ENCODE data around the gene CACNA1H.

Gene CACNA1H

DNA sequence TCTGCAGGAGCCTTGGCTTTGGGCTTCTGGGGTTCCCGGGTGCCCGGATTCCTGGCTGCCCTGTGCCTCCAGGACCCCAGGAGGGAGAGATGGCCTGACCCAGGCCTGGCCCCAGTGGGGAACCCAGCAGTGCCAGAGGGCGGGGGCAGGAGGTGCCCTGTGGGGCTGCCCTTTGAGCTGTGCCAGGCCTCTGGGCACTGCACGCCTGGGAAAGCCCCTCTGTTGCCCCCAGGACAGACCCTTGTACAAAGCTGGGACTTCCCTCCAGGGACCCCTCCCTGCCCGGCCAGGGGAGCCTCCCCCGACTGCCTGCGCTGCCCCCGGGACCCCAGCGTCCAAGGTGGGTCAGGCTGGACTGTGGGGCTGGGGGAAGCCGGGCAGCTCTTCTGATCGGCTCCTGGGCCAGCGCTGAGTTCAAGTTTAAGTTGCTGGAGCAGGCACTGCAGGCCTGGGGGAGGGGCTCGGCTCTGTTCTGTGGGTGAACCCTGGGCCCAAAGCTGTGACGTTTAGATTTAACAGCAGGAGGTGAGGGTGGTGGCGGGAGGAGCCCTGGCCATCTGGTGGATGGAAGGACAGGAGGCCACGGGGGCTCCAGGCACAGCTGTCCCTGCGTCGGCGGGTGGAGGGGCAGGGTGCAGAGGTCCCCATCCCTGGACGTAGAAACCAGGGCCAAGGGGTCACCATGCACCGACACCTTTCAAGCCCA lies 29.2 kb upstream of the CACNA1H start:
- FAIRE-seq = no peak

DNA sequence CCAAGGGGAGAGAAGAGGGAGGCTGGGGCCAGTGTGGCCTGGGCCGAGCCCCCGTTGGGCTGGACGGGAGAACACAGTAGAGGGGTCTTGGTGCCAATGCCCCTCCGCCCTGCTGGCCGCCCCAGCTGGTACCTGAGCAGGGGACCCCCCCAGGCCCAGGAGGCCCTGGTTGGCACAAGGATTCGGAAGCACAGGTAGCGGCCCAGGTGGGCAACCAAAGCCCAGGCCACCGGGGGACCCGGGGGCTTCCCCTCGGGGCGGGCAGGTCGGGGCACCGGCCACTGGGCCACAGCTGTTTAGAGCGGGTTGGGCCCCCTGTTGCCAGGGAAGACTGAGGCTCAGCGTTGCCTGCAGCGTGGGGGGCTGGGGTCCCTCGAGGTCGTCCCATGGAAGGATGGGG lies 28.6 kb upstream of the CACNA1H start:
- no peak for FAIRE-seq

DNA sequence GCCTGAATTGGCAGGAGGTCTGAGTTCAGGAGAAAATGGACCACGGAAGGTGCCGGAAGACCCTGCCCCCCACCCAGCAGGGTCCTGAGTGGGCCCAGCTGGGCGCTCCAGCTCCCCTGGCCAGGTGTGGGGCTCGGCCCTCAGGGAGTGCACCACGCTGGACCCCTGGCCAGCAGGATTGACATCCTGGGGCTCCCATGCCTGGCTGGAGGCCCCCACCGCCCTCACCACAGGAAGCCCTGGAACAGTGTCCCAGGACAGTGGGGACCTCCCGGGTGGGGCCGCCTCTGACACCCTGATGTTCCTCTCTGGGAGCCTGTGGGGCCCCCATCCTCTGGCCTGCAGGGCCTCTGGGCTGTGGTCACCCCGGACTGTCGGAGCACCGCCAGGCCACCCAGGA lies 28.1 kb upstream of the CACNA1H start:
- FAIRE-seq = no peak

DNA sequence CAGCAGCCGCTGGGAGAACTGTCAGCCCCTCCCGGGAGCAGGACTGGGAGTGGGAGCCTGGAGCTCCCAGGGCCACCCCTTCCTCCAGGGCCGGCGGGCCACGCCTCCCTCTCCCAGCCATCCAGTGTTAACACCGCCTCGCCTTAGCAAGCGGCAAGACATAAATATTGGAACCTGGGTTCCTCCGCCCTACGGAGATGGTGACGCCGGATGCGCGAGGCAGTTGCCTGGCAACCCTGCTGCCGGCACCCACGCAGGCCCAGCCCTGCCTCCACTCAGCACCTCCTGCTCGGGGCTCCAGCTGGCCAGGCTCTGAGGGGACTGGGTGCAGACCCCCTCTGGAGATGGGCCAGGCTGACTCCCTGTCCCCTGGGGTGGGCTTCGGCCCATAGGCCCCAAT lies 27.4 kb upstream of the CACNA1H start:
- no peak for FAIRE-seq

DNA sequence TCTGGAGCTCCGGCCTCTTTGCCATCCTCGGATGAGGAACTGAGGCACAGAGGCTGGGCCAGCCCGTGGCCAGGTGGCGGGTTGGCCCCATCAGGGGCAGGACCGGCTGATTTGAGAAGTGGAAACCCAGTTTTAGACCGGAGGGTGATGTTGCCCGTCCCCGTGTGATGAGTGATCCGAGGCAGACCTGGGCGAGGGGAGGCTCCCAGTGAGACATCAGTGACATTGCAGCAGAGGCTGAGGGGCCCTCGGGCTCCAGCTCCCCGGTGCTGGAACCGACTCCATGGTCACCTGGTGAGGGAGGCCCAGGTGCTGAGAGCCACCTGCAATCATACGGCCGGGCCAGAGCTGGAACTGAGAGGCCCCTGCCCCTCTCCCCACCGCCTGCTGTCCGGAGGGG lies 26.9 kb upstream of the CACNA1H start:
- FAIRE-seq = no peak

DNA sequence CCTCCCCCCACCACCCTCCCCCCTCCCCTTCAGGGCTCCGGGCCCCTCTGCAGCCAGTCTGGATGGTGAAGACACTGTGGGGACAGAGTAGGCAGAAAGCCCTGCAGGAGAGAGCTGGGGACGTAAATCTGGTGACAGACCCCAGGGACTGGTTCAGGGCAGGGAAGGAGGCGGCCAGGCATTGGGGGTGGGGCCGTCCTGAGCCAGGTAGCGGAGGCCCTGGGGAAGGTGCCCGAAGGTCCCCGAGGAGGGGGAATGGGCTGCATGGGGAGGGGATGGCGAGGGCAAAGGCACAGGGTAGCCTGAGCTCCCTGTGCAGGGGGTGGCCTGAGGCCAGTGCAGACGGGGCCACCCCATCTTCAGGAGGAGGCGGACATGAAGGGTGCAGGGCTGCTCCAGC lies 26.3 kb upstream of the CACNA1H start:
- no peak for FAIRE-seq

DNA sequence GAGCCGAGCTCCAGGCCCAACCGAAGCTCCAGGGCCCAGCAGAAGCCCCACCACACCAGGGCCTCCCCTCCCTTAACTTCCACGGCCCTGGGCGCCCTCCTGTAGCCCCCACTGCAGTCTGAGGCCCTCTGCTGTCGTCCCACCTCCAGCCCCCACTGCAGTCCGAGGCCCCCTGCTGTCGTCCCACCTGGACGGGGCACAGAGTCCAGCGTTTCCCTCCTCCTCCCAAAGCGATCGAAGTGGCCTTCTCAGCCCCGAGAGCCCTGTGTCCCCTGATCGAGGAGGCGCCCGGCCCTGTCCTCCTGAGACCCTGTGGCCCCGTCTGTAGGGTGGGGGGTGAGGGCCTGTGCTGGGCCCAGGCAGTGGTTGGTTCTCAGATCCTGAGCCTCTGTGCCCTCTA lies 25.8 kb upstream of the CACNA1H start:
- no peak for FAIRE-seq

DNA sequence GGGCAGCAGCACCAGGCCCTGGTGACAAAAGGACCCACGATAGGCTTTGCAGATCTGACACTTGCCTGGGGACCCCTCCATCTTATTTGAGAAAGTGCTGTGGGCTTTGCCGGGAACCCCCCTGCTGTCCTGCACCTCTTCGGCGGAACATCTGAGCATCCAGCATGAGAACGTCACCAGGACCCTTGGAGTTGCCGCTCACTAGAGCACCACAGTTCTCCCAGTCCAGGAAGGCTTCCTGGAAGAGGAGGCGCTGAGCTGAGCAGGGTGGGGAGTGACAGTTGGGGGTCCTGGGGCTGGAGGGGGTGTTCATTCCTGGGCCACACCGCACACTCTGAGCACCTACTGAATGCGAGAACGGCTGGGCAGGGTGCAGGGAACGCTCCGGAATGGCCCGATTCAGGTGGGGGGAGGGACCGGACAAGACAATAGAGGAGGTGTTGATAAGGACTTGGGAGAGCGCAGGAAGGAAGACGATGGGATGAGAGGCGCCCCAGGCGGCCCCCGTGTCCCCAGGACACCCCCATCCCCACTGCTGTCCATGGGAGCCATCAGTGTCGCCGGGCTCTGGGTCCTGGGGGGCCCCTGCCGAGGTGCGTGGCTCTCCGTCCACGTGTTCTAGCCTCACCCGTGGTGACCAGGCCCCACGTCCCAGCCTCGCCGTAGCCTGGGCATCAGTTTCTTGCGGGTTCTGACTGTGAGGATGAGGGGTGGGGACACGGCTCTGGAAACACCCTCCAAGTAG lies 24.8 kb upstream of the CACNA1H start:
- FAIRE-seq = no peak

DNA sequence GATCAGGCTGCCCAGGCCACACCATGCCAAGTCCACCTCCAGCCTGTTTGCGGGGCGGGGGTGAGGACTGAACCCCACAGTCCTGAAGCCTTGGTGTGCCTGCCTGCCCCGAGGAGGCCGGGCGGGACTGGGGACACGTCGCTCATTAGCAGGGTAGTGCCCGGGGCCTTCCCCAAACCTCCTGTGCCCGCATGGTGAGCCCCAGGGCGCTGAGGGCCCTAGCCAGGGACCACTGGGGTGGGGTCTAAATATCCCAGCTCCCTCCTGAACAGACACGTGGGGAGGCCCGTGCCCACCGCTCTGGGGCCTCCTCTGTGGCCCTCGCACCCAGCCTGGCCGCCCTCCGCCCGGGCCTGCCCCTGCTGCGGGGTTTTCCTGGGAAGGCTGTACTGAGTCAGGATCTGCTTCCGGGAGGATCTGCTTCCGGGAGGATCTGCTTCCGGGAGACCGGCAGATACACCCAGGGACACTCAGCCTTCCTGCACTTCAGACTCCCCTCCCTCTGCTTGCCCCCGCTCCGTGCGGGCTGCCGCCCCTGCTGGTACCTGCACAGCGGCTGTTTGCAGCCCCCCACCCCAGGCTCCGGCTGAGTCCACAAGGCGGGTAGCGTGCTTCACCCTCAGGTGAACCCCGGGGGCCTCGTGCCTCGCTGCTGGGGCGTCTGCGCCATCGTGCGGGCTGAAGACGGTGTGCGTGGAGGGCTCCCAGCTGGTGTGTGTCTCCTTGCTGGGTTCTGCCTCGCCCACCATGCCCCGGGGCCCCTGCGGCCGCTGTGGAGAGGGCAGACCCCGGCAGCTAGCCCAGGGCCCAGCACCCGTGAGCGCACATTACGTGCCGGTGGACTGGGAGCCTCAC lies 23.6 kb upstream of the CACNA1H start:
- FAIRE-seq = no peak

DNA sequence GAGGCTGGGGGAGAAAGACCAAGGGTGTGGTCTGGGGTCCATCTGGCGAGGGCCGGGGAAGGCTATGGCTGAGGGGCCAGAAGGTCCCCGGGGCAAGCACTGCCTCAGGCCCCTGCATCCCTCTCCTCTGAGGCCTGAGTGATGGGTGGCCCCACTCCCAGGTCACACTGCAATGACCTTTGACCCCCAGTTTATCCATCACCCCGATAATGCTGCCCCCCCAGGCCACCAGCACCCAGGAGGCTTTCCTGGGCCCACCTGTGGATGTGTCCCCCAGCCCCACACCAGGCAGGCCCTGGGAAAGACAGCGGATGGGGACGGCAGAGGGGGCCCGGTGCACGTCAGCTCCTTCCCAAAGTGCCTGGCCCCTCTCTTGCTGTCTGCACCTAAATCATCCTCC lies 22.5 kb upstream of the CACNA1H start:
- FAIRE-seq = no peak

DNA sequence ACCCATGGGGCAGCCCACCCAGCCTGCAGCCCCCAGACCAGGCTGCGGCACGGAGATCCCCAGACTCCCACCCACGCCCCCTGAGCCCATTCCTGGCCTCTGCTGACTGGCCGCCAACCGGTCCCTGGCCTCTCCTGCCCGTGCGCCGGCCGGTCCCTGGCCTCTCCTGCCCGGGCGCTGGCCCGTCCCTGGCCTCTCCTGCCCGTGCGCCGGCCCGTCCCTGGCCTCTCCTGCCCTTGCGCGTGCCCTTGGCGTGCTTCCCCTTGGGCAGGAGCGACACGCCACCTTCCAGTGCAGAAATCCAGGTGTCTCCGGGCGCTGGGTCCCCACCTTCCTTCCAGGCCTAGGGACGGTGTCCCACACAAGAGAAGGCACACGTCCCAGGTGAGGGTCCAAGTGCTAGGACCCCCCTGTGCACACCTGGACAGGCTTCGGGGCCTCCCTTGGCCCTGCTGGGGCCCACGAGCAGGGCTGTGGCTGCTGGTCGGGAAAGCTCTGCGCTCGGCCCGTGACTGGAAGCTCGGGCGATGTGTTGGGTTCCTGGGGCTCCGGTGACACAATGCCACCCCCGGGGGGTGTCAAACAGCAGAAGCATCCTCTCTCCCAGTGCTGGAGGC lies 21.4 kb upstream of the CACNA1H start:
- FAIRE-seq = no peak

DNA sequence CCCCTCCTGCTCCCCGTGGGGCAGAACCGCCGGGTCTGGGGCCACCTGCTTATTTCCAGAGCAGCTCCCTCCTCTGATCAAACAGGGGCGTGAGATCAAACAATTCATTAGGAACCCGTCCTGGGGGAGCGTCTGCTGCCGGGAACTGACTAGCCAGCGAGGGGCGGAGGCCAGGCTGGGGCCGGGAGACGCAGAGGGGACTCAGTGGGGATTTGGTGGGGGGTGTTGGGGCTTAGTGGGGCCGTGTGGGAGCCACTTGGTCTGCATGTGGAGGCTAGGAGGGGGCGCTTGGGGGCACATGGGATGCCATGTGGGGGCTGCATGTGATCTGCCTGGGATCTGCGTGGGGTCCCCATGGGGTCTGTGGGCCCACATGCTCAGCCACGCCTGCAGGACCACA lies 20.5 kb upstream of the CACNA1H start:
- FAIRE-seq = no peak

DNA sequence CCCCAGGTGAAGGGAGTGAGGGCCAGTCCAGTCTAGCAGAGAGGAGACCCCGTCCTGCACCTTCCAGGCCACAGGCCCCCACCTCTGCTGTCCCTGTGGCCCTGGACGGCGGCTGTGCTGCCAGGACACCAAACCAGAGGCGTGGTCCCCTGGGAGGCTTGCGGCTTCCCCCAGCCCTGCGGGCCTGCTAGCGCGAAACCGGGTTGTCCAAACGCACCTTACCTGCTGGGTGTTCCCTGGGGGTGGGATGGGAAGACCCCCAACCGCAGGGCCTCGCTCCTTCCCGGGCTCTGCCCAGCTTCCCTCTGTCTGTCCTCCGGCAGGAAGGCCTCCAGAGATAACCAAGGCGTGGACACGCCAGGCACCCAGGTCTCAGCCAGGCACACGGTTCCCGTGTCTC lies 19.6 kb upstream of the CACNA1H start:
- FAIRE-seq = no peak

DNA sequence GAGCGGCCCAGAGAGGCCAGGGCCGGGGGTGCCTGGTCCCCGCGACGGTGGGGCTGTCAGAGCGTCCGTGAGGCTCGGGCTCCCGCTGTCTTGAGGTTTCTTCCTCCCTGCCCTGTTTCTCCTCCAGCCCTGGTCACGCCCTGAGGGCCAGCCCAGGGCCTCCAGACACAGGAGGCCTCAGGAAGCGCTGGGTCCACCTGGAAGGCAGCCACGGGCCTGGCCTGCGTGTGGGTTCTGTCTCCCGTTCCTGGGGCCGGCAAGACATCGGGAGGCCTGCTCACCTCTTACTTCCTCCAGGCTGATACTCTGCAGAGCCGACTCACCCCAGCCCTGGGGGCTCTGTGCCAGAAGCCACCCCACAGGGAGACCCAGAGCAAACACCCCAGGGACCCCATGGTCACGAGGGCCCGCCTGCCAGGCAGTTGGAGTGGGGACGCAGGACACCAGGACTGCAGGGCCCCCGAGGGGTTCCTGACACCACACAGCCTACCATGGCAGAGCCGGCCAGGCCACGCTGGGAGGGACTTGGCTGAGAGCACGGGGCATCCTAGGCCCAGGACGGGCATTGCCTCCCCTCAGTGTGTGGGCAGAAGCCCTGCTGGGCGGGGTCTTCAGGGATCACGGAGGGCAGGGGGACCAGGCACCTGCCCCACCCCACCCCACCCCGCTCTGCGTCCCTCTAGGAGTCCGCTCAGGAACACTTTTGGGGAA lies 18.9 kb upstream of the CACNA1H start:
- FAIRE-seq = no peak

DNA sequence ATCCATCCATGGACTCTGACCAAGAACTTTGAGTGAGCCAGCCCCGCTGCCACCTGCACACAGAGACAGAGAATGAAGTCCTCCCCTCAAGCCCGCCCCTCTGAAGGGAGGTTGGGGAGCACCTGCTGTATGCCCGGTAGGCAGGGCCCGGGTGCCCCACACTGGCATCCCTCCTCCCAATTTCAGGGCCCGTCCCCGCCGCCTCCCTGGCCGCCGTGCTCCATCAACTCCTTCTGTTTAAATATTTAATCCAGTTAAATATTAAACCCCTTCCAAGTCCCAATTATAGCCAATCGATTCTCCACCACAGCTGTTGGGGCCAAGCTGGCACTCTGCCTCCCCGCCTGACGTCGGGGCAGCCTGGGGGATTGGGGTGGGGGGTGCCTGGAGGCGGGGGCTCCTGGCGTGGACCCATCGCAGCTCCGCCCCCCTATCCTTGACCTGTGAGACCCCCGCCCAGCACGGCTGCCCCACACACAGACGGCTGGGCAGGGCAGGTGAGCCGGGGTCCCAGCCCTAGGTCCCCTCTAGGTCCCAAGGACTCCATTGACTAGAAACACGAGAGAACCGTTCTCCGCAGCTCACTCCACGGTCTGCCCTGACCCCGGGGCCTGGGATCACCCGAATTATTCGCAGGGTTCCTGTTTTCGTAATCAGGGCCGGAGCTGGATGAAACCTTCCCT lies 18.0 kb upstream of the CACNA1H start:
- FAIRE-seq = no peak

DNA sequence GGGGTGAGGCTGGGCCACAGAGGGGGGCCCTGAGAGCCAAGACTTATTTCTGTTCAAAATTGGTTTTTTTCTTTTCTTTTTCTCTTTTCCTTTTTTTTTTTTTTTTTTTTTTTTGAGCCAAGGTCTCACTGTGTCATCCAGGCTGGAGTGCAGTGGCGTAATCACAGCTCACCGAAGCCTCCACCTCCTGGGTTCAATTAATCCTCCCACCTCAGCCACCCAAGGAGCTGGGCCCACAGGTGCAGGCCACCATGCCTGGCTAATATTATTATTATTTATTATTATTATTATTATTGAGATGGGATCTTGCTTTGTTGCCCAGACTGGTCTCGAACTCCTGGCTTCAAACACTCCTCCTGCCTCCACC lies 17.5 kb upstream of the CACNA1H start:
- FAIRE-seq = no peak

DNA sequence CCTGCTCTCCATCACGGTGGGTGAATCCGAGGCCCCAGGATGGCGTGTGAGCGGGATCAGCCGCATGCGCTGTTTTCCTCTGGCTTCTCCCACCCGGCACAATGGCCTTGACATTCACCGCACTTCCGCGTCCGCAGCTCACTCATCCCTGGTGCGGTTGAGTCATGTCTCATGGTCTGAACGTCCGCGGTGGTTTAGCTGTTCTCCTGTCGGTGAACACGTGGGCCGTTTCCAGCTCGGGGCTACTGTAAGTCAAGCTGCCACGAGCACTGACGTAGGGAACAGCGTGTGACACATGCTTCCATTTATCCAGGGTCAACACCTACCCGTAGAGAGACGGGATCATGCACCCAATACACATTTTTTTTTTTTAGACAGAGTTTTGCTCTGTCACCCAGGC lies 15.3 kb upstream of the CACNA1H start:
- FAIRE-seq = no peak

DNA sequence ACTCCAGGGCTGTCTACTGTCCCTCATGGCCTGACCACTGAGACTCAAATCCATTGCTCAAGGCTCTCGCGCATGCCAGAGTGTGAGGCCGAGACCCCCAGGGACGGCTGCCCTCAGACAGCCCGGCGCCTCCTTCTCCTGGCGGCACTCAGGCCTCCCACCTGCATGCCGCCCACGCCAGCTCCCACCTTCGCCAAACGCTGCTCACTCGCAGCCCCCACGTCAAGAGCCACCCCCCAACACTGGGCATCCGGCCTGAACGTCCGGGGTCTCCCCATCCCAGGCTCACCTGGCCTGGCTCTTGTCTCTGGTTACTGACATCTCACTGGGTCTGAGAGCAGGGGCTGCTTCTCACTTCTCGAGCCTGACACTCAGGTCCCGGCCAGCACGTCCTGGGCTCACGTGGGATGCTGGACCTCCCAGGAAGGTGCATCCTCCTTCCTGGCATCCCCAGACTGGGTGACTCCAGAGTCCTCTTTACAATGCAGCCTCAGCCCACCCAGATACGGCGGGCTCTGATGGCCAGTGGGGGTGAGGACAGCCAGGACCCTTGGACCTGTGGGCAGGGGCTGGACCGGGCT lies 12.2 kb upstream of the CACNA1H start:
- FAIRE-seq = no peak

DNA sequence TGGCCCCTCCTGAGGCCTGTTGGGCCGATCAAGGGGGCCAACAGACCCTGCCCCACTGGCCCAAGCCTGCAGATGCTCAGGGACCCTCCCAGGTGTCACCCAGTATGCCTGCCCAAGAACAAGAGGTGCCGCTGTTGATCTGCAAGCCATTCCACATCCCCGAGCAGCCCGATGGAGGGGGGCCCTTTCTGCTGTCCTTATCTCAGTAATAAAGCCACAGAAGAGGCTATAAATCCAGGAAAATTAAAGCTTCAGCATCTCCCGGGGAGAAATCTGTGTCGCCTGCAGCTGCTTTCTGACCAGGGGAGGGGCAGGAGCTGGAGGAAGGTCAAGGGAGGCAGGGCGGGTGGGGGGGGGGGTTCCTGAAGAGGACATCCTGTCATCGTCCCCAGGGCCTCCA lies 11.7 kb upstream of the CACNA1H start:
- no peak for FAIRE-seq

DNA sequence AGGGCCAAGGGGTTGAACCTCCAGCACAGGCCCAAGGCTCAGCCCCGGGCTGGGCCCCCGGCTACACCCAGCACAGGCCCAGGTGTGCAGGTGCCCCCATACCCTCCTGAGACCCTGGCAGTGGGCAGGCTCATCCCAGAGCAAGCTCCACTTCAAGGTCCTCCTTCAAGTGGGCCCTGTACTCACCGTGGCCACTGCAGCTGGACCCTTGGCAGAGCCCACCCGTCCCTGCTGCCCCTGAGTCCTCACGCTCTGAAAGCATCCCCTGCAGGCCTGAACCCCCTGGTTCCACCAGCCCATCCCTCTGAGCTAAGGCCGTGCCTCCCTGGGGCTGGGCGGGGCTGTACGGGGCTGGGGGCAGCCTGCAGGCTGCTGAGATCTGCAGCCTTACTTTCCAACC lies 11.2 kb upstream of the CACNA1H start:
- FAIRE-seq = no peak

DNA sequence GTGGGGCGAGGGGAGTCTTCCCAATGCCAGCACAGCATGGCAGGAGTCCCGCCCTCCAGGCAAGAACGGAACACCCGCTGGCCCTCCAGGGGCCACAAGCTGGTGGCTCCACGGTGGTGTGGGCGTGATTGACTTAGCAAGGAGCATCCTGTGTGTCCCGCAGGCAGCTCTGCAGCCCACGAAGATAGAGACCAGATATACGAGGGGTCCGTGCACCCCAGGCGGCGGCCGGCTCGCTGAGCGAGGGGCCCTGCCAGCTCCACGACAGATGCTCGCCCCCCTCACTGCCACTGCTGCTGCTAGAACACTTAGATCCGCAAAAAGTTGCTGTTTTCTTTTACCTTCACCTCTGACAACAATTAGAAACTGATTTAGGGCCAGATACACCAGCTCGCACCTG lies 10.0 kb upstream of the CACNA1H start:
- no peak for FAIRE-seq
